Muscle of leg (tissue), 11 donors: ENCODE results near the gene NKAIN2. TPM values are rescaled to one million over a fixed set of nuclear protein-coding genes. Genes with fewer than 3 reads are reported as not detected.
"Not testable (repeated sequence)": the region's sequence is repeated elsewhere in the genome, so short reads cannot be mapped to it uniquely, and the experiment has no call there.

Experiments used
- DNase-seq: peaks from one replicate; pipeline ENCODE4 v3.0.0; 2013
- H3K27ac ChIP-seq: one replicate; pipeline ENCODE4 v1.5.1; 2013; ENCODE audit warnings: mild to moderate bottlenecking, low read length, control low read depth
- H3K27me3 ChIP-seq: one replicate; pipeline ENCODE4 v1.6.1; 2013; ENCODE audit warnings: low read length; ENCODE audit not compliant: control insufficient read depth, insufficient read depth
- H3K36me3 ChIP-seq: one replicate; pipeline ENCODE4 v1.6.1; 2013; ENCODE audit warnings: low read length; ENCODE audit not compliant: control insufficient read depth, insufficient read depth
- H3K4me1 ChIP-seq: one replicate; pipeline ENCODE4 v1.6.1; 2013; ENCODE audit warnings: low read length; ENCODE audit not compliant: control insufficient read depth, insufficient read depth
- H3K4me3 ChIP-seq: one replicate; pipeline ENCODE4 v1.5.1; 2013; ENCODE audit warnings: low read length, control low read depth
- H3K9me3 ChIP-seq: replicated peaks from 2 replicates; pipeline ENCODE4 v1.6.1; 2013; ENCODE audit warnings: low read depth, low read length; ENCODE audit not compliant: control insufficient read depth
- WGBS: methylation state at CpG from one replicate; pipeline ENCODE4 v1.1.5; 2013; ENCODE audit warnings: missing lambda C conversion rate; ENCODE audit not compliant: insufficient coverage; 5-methylcytosine and 5-hydroxymethylcytosine counted together
- polyA plus RNA-seq, 8 donors: library from polyadenylated mRNA; unstranded; fragments of 120-200 nt; gene quantifications; one replicate each; pipeline versions ENCODE4 v1.2.1 to v1.2.3, GENCODE V29; 2013; ENCODE audit warnings: inconsistent platforms in 1 of 8, low replicate concordance in 1 of 8; ENCODE audit not compliant: insufficient read length in 8 of 8, insufficient read depth in 1 of 8
- total RNA-seq: library from RNA; stranded (reverse); fragments of 120-200 nt; gene quantifications from one replicate; pipeline ENCODE4 v1.2.4, GENCODE V29; 2013

The NKAIN2 gene
- total and polyA plus RNA-seq, 9 donors: 2.5 to 10.1 (median 7.9) TPM

- WGBS: no CpG with 5 or more reads among the region's 3 CpGs
- no peak for DNase-seq
- Histone ChIP-seq H3K9me3 (no peaks in the 10 kb centered on the region), H3K4me3 (no peak overlapping the region), H3K4me1 (no peaks in the 10 kb centered on the region), H3K27me3 (no peaks in the 10 kb centered on the region), H3K27ac (no peak overlapping the region), H3K36me3 (no peaks in the 10 kb centered on the region)
Measured at GRCh38 chr6:124269733-124270132, 466.1 kb downstream of the NKAIN2 start.

GRCh38 chr6:124273701-124274100, 470.0 kb downstream of the NKAIN2 start:
- Histone ChIP-seq H3K36me3 (no peaks in the 10 kb centered on the region), H3K27me3 (no peaks in the 10 kb centered on the region), H3K27ac (no peak overlapping the region), H3K4me1 (no peaks in the 10 kb centered on the region), H3K4me3 (no peak overlapping the region), H3K9me3 (no peaks in the 10 kb centered on the region)
- no peak for DNase-seq
- WGBS: no CpG with 5 or more reads among the region's 1 CpG

- Histone ChIP-seq H3K9me3 (no peaks in the 10 kb centered on the region), H3K27ac (no peak overlapping the region), H3K36me3 (no peaks in the 10 kb centered on the region), H3K4me1 (no peaks in the 10 kb centered on the region), H3K27me3 (no peaks in the 10 kb centered on the region), H3K4me3 (no peak overlapping the region)
- no peak for DNase-seq
- no CpG with 5 or more reads among the region's 2 CpGs for WGBS
Measured at GRCh38 chr6:124282541-124282940, 478.9 kb downstream of the NKAIN2 start.

- no peak overlapping the region for H3K27ac ChIP-seq
- no peak overlapping the region for H3K4me3 ChIP-seq
- no CpG with 5 or more reads among the region's 1 CpG for WGBS
- DNase-seq: peak; percentile 87
- no peaks in the 10 kb centered on the region for H3K4me1 ChIP-seq
- H3K27me3 ChIP-seq: no peaks in the 10 kb centered on the region
- H3K9me3 ChIP-seq: no peaks in the 10 kb centered on the region
- no peaks in the 10 kb centered on the region for H3K36me3 ChIP-seq
Measured at GRCh38 chr6:124283486-124283885, 479.8 kb downstream of the NKAIN2 start.

- Histone ChIP-seq H3K4me1 (no peaks in the 10 kb centered on the region), H3K9me3 (no peaks in the 10 kb centered on the region), H3K4me3 (no peak overlapping the region), H3K27ac (no peak overlapping the region), H3K36me3 (no peaks in the 10 kb centered on the region), H3K27me3 (no peaks in the 10 kb centered on the region)
- DNase-seq: no peak
- no CpG with 5 or more reads among the region's 1 CpG for WGBS
Measured at GRCh38 chr6:124285146-124285545, 481.5 kb downstream of the NKAIN2 start.

- no peaks in the 10 kb centered on the region for H3K27me3 ChIP-seq
- H3K4me1 ChIP-seq: no peaks in the 10 kb centered on the region
- no peaks in the 10 kb centered on the region for H3K9me3 ChIP-seq
- H3K4me3 ChIP-seq: no peak overlapping the region
- WGBS: no CpG with 5 or more reads among the region's 2 CpGs
- no peak for DNase-seq
- H3K36me3 ChIP-seq: no peaks in the 10 kb centered on the region
- H3K27ac ChIP-seq: no peak overlapping the region
Measured at GRCh38 chr6:124294574-124295200, 491.0 kb downstream of the NKAIN2 start.

- no peak for DNase-seq
- Histone ChIP-seq H3K27ac (no peak overlapping the region), H3K9me3 (no peaks in the 10 kb centered on the region), H3K4me3 (no peak overlapping the region), H3K4me1 (no peaks in the 10 kb centered on the region), H3K27me3 (no peaks in the 10 kb centered on the region), H3K36me3 (no peaks in the 10 kb centered on the region)
- 94% methylated on average over 4 of the region's 6 CpGs for WGBS
Measured at GRCh38 chr6:124297507-124297906, 493.8 kb downstream of the NKAIN2 start.

- Histone ChIP-seq H3K27me3 (no peaks in the 10 kb centered on the region), H3K9me3 (no peaks in the 10 kb centered on the region)
- WGBS: no CpG with 5 or more reads among the region's 1 CpG
Measured at GRCh38 chr6:124298730-124299129, 495.1 kb downstream of the NKAIN2 start.

GRCh38 chr6:124300907-124301306, 497.2 kb downstream of the NKAIN2 start:
- not testable (repeated sequence) for H3K4me1 ChIP-seq, H3K27ac ChIP-seq, H3K27me3 ChIP-seq, DNase-seq, H3K4me3 ChIP-seq, H3K9me3 ChIP-seq, H3K36me3 ChIP-seq
- 90% methylated on average over 1 of the region's 2 CpGs for WGBS

More at GRCh38 chr6:124298730-124299129, 495.1 kb downstream of the NKAIN2 start:
- DNase-seq: no peak
- Histone ChIP-seq H3K36me3 (no peaks in the 10 kb centered on the region), H3K27ac (no peak overlapping the region), H3K4me3 (no peak overlapping the region), H3K4me1 (no peaks in the 10 kb centered on the region)

GRCh38 chr6:124303971-124304370, 500.3 kb downstream of the NKAIN2 start:
- H3K4me1 ChIP-seq: no peaks in the 10 kb centered on the region
- WGBS: no CpG with 5 or more reads among the region's 2 CpGs
- DNase-seq: no peak
- H3K9me3 ChIP-seq: no peaks in the 10 kb centered on the region
- no peak overlapping the region for H3K27ac ChIP-seq
- no peaks in the 10 kb centered on the region for H3K36me3 ChIP-seq
- H3K27me3 ChIP-seq: no peaks in the 10 kb centered on the region
- no peak overlapping the region for H3K4me3 ChIP-seq

GRCh38 chr6:124310139-124310538, 506.5 kb downstream of the NKAIN2 start:
- Histone ChIP-seq H3K27me3 (no peaks in the 10 kb centered on the region), H3K4me3 (no peak overlapping the region), H3K4me1 (peaks cover 3% of the 10 kb centered on the region), H3K9me3 (no peaks in the 10 kb centered on the region), H3K36me3 (no peaks in the 10 kb centered on the region), H3K27ac (no peak overlapping the region)
- WGBS: no CpG with 5 or more reads among the region's 1 CpG
- DNase-seq: no peak
